GM12874 (cell line): ENCODE measurements around the gene TLNRD1.

ENCODE experiments used
- CTCF ChIP-seq: IDR thresholded peaks from 2 replicates; pipeline ENCODE4 v1.5.1; 2011; ENCODE audit warnings: low read depth, mild to moderate bottlenecking, control low read depth, low read length, moderate library complexity; ENCODE audit not compliant: insufficient read depth

TLNRD1 gene

DNA sequence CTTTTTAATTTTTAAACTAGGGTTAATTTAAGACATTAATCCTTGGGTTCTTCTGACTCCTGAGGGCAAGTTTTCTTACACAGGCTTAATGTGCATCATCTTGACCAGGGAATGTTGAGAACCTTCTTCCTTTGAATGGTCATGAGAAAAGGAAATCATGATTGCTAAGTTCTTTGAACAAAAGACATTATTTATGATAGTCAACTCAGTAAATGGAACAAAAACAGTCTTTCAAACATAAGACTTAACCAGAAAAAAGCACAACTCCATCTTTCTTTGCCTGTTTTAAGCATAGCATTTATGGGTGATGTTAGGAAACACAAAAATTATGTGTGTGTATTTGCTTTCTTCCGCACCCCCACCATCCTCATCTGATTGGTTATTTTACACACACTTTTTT lies 5.4 kb downstream of the TLNRD1 start:
- TF ChIP-seq CTCF: no peak

GRCh38 chr15:81007428-81008064 lies 6.8 kb downstream of the TLNRD1 start:
- TF ChIP-seq CTCF: no peak

DNA sequence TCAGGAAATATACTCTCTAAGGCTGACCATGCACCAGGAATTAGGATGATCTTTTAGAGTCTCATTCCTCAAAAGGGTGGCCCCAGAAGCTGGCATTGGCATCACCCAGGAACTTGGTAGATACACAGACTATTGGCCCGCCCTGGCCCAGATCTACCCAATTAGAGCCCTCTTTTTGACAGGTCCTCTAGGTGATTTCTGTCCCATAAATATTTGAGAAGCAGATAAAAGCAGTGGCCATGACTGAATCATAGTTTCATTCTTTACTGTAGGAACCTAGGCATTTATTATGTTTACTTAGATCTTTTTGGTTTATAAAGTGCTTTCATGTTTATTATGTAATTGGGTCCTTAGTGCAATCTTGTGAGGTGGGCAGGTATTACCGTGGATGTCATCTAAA lies 7.6 kb downstream of the TLNRD1 start:
- no peak for TF ChIP-seq CTCF

DNA sequence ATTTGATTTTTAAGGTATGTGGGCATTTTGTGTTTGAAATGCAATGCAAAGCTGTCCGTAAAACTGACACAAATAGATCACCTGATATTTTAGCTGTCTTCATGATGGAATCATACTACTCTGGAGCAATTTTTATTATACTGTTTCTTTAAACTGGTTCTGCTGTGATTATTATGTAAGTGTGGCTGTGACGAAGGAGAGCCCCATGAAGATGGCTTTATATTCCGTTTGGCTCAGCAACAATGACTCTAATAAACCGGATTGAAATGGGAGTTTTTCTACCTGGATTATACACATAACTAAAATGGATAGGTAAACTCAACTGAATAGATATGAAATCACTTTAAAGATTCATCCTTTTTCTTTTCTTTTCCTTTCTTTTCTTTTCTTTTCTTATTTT lies 9.4 kb downstream of the TLNRD1 start:
- TF ChIP-seq CTCF: no peak

- no peak for TF ChIP-seq CTCF
These were observed 10.9 kb downstream of the TLNRD1 start for GRCh38 chr15:81011593-81011992.

- no peak for TF ChIP-seq CTCF
These were observed 11.9 kb downstream of the TLNRD1 start for GRCh38 chr15:81012588-81012987.

- TF ChIP-seq CTCF: no peak
These were observed 12.7 kb downstream of the TLNRD1 start for GRCh38 chr15:81013396-81013929.
